ENCODE results near the gene PMFBP1.

Gene PMFBP1, protein sequence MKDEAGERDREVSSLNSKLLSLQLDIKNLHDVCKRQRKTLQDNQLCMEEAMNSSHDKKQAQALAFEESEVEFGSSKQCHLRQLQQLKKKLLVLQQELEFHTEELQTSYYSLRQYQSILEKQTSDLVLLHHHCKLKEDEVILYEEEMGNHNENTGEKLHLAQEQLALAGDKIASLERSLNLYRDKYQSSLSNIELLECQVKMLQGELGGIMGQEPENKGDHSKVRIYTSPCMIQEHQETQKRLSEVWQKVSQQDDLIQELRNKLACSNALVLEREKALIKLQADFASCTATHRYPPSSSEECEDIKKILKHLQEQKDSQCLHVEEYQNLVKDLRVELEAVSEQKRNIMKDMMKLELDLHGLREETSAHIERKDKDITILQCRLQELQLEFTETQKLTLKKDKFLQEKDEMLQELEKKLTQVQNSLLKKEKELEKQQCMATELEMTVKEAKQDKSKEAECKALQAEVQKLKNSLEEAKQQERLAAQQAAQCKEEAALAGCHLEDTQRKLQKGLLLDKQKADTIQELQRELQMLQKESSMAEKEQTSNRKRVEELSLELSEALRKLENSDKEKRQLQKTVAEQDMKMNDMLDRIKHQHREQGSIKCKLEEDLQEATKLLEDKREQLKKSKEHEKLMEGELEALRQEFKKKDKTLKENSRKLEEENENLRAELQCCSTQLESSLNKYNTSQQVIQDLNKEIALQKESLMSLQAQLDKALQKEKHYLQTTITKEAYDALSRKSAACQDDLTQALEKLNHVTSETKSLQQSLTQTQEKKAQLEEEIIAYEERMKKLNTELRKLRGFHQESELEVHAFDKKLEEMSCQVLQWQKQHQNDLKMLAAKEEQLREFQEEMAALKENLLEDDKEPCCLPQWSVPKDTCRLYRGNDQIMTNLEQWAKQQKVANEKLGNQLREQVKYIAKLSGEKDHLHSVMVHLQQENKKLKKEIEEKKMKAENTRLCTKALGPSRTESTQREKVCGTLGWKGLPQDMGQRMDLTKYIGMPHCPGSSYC

DNA sequence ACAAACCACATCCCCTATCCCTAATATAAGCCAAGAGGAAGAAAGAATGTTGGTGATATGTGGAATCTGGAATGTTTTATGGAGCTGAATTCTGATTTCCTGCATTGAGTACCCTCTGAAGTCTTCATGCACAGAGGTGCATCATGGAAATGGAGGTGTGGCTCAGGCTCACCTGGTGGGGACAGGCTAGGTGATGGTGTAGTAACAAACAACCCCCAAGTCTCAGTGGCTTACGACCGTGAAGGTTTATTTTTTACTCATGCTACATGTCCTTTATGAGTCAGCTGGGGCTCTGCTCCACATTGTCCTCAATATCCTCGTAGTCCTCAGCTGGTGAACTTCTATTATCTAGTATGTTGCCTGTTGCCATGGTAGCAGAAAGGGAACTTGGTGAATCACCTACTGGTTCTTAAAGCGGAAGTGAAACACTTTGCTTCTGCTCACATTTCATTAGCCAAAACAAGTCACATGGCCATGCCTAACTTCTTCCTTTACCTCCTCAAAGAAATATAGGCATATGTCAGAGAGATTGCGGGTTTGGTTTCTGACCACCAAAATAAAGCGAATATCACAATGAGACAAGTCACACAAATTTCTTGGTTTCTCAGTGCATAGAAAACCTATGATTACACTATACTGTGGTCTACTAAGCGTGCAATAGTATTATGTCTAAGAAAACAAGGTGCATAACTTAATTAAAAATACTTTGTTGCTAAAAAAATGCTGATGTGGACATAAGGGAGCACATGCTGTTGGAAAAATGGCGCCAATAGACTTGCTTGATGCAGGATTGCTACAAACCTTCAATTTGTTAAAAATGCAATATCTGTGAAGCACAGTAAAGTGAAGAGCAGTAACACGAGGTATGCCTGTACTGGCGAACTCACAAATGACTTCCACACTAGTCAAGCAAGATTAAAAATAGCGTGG is at the start of gene PMFBP1:
Gene PMFBP1 (minus strand): TSS at position 51 of the 930 bp plus-strand sequence. CDS start 947 bp downstream, outside the sequence.
- DNase-seq (ENCODE audit: low read depth in 3 of 3): peak in 1 of 3 experiments; percentile 0

DNA sequence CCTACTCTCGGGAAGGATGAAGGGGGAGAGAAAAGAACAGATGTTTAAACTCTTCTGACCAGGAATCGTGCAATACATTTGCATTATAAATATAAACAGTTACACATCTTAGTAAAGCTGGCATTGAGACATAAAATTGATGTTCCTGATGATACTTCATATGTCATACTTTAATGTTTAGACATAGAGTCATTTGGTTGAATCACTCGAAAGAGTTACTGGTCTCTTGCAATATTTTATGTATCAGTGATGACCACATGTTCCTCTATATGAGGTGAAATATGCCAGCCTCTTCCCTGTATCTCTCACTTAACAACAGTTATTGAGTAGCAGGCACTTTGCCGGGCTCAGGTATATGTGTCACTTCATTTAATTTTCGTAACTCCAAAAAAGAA is 49.7 kb upstream of the PMFBP1 start:
- DNase-seq (ENCODE audit: low read depth in 3 of 3): no peak

- DNase-seq (ENCODE audit: low read depth in 3 of 3): no peak
Measured at GRCh38 chr16:72220875-72221629, 49.1 kb upstream of the PMFBP1 start.

GRCh38 chr16:72219282-72219681 is 47.3 kb upstream of the PMFBP1 start:
- DNase-seq (ENCODE audit: low read depth in 3 of 3): no peak

- DNase-seq (ENCODE audit: low read depth in 3 of 3): no peak
Measured at GRCh38 chr16:72216767-72217166, 44.8 kb upstream of the PMFBP1 start.

GRCh38 chr16:72214821-72215220 is 42.9 kb upstream of the PMFBP1 start:
- DNase-seq (ENCODE audit: low read depth in 3 of 3): no peak

GRCh38 chr16:72211110-72211509 is 39.2 kb upstream of the PMFBP1 start:
- DNase-seq (ENCODE audit: low read depth in 3 of 3): no peak

- no peak for DNase-seq (ENCODE audit: low read depth in 3 of 3)
Measured at GRCh38 chr16:72210555-72210954, 38.6 kb upstream of the PMFBP1 start.

GRCh38 chr16:72210072-72210471 is 38.1 kb upstream of the PMFBP1 start:
- no peak for DNase-seq (ENCODE audit: low read depth in 3 of 3)

DNA sequence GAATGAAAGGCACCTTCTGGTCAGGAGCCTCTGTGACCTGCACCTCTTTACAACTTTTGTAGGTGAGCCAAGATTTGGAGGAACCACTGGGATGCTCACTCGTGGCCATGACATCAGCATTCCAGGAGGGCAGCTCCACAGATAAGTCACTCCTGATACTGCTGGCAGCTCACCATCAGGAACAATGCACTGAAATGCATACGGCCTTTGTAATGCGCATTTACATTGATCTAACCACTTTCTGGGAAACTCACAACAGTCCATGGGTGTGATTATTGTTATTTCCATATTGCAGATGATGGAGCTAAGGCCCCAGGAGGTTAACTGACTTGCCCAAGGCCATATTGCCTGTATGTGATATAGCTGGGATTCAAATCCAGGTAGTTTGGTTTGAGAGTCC is 34.3 kb upstream of the PMFBP1 start:
- no peak for DNase-seq (ENCODE audit: low read depth in 3 of 3)

- peak in 1 of 3 experiments; percentile 2 for DNase-seq (ENCODE audit: low read depth in 3 of 3)
Measured at GRCh38 chr16:72203401-72203800, 31.4 kb upstream of the PMFBP1 start.

DNA sequence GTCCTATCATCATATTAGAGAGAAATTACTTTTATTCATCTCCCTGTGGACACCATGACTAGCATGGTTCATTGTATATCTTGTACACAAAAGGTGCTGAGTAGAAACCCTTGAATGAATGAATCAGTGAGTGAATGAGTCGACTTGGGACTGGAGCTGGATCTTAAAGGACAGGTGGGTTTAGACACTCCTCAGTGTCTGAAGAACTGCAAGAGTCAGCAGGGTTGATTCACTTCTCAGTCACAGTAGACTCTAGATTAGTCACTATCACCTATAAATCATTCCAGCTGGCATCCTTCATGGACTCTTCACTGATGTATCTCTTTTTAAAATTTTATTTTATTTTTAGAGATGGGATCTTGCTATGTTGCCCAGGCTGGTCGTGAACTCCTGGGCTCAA is 30.1 kb upstream of the PMFBP1 start:
- DNase-seq (ENCODE audit: low read depth in 3 of 3): no peak

DNA sequence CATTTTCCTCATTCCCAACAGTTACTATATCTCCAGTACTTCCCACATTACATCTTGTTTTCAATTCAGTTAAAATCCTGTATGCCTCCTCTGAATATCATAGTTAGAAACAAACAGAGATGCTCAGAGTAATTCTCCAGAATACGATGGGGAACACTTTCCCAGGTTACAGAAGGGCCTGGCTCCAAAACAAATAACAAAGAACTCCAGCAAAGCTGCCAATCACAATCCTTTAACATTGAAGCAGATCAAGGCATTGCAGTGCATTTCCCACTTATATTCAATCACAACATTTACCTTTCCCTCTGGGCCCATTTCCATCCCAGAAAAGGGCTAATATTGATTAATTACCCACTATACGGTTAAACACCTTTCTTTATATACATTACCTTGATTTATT is 29.4 kb upstream of the PMFBP1 start:
- no peak for DNase-seq (ENCODE audit: low read depth in 3 of 3)

DNA sequence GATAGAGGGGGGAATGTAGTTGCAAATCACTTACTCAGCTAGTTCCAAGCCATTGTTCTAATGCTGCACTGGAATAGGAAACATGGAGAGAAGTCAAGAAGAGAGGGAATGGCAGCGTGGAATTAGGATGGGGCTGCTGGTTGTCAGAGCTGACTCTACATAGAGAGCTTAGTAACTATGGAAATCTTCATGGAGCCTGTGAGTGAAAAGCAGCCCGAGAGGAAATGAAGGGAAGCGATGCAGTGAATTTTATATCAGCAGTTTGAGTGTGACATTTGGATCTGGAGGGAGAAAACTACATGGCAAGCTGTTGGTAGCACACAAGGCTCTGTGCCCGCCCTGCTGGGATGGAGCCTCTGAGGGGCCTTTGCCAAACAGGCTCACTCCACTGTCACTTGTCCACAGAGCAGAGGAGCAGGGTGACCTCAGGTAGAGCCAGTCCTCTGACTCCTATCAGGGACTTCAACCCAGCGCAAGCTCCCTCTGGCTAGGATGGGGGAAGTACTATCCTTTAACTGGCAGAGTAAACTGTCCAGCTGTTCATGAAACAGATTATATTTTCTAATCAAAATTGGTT is 27.9 kb upstream of the PMFBP1 start:
- DNase-seq (ENCODE audit: low read depth in 3 of 3): no peak

DNA sequence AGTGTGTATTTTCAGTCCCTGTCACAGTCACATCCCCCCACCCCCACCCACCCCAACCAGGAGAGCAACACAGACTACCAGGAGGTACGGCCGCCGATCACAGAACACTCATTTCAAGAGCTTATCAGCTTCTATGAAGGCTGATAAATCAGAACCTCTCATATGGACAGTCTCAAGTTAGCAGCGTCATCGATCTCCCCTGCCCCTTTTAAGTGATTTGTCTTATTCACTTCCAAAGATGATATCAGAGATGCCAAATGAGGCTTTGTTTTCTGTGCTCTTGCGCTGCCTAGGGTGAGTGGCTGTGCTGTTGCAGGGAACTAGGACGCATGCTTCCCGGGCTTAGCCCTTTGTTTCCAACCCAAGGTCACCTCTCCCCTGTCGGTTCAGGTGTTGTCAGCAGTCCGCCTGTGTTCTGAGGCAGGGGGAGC is 26.8 kb upstream of the PMFBP1 start:
- no peak for DNase-seq (ENCODE audit: low read depth in 3 of 3)

GRCh38 chr16:72198021-72198711 is 26.2 kb upstream of the PMFBP1 start:
- DNase-seq (ENCODE audit: low read depth in 3 of 3): no peak

DNA sequence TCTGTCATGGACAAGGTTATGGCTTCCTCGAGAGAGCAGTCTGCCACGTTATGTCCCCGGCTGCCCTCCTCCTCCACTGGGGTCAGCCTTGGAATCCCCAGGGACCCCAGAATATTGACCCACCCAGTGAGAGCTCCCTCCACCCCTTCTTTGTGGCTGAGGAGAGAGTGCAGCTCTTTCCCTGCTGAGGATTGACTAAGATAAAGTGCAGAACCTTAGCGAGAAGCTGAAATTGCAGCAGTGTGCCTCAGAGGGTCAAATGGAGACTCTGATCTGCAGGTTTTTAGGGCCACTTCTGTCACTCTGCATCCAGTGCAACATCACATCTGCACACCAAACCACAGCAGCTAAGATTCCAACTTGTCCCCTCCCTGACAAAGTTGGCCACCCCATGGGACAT is 25.6 kb upstream of the PMFBP1 start:
- DNase-seq (ENCODE audit: low read depth in 3 of 3): no peak

DNA sequence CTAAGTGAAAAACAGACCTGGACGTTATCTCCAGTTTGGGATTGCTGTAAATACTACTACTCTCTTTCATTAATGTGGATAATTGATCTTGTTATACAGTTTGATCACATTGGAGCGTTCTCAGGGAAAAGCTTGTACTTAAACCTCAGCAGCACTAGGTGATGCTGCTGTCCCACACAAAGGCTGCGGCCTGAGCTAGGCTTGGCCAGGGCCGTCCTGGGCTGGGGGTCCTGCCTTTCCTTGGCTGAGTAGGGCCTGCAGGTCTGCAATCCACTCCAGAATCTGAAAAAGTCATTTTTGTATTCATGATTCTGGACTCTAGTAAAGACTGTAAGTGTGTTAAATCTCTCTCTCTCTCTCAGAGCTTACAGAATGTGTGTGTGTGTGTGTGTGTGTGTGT is 23.7 kb upstream of the PMFBP1 start:
- DNase-seq (ENCODE audit: low read depth in 3 of 3): no peak

DNA sequence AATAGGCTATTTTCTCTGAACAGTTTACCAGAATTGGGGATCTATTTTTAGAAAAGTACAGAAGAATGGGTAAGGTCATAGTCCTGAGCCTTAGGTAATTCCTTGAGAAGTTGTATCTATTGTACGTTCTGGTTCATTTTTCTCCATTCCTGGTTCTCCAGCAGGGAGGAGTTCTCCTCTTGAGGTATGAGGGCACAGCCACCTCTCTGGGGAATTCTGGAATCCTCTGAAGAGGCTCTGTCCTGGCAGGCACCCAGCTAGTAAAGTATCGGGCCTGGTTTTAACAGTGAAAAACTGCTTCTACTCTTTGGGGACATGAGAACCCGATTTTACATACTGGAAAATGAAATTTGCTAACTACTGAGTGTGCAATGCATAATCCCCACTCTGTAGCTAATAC is 19.6 kb upstream of the PMFBP1 start:
- DNase-seq (ENCODE audit: low read depth in 3 of 3): no peak

Data from stimulated activated CD4-positive, alpha-beta T cell treated with anti-CD3 and anti-CD28 coated beads, TNF-alpha, amount 100 ng/mL, for 24 hours (primary cell).